HG03060 (cell line): Measurements from ENCODE around the gene CHRND.
"Not testable (repeated sequence)": the region's sequence is repeated elsewhere in the genome, so short reads cannot be mapped to it uniquely, and the experiment has no call there.

ENCODE experiments used
- ATAC-seq: cut with Tn5 transposase; IDR thresholded peaks from one replicate; pipeline ENCODE4 v1.9.1; 2021; ENCODE audit warnings: low read depth, moderate number of reproducible peaks; ENCODE audit not compliant: unreplicated experiment

Gene CHRND

DNA sequence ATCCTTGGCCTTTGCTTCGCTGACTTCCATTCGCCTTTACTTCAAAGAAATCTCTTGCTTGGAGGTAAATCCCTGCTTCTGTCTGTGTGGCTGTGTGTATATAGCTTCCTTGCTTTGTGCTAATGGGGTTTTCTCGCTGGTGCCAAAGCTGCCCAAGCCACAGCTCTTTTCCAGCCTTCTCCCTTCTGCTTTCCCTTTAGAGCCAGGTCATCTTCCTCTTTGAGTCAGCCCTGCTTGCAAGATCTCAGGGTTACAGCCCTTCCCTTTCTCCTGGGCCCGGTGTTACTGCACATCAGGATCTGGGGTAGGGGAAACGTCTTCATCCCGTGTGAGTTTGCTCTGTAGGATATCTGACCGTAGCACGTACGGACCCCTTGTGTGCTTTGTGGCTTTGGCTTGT, 43.6 kb downstream of the CHRND start:
- ATAC-seq = no peak

GRCh38 chr2:232570481-232570880, 44.5 kb downstream of the CHRND start:
- not testable (repeated sequence) for ATAC-seq

- no peak for ATAC-seq
These were observed 45.1 kb downstream of the CHRND start for GRCh38 chr2:232571026-232571474.

GRCh38 chr2:232573042-232573441, 47.1 kb downstream of the CHRND start:
- no peak for ATAC-seq

GRCh38 chr2:232573771-232574435, 47.9 kb downstream of the CHRND start:
- no peak for ATAC-seq

DNA sequence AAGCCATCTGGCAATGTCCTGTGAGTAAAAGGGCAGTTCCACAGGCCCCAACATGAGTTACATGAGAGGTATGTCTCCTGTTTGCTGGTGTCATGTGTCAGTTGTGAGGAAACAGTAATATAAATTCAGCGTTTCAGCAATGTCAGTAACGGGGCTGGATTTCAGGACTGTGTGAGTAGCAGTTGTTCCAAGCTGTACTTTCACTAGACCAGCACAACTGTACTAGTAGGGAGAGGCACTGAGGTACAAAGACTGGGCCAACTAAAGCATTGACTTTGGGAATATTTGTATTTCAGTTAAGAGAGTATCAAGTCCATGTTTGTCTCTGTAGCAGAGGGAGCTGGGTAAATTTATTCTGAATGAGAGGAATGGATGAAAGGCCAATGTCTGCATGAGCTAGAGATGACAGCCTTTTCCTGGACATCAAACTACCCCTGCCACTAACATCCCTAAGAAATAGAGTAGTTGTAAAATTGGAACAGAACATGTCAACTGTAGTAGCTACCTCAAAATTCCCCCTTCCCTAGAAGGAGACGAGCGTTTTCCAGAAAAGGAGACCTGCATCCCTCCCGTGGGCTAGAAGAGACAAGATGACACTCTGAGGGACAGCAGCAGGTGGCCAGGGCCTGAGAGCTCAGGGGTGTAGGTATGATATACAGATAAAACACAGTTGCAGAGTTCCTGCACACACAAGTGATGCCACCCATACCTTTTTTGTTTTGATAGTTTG, 48.9 kb downstream of the CHRND start:
- ATAC-seq = no peak

DNA sequence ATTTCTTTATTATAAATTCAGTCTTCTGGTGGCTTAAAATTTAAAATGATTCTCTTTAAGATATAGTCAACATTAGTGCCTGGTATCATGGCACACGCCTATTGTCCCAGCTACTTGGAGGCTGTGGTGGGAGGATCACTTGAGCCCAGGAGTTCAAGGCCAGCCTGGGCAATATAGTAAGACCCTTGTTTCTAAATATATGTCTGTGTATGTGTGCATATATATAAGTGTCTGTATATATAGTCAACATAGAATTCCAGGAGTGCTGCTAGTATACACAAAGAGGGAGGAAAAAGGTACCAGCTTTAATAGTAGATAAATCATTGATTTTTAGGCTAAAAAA, 49.4 kb downstream of the CHRND start:
- no peak for ATAC-seq

- ATAC-seq = no peak
These were observed 51.0 kb downstream of the CHRND start for GRCh38 chr2:232576995-232577394.

GRCh38 chr2:232577841-232578240, 51.9 kb downstream of the CHRND start:
- ATAC-seq = no peak

DNA sequence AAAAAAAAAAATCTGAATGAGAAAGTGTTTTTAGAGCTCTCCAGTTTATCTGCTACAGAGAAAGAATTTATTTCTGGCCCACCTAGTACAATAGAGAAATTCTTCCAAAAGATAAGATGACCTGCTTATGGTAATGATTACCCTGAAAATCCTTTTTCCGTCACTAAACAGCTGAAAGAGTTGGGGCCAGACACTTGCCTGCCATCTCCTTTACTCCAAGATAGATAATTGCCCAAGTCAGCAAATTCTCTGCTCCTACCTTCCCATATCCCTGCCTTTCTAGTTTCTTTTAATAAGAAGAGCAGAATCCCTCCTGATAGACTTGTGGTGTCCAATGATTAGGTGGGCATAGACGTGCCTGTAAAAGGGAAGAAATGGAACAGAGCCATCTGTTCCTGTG, 52.7 kb downstream of the CHRND start:
- ATAC-seq = no peak

GRCh38 chr2:232580648-232580981, 54.7 kb downstream of the CHRND start:
- ATAC-seq = no peak

GRCh38 chr2:232581725-232582124, 55.8 kb downstream of the CHRND start:
- no peak for ATAC-seq

GRCh38 chr2:232584238-232584637, 58.3 kb downstream of the CHRND start:
- ATAC-seq = no peak
